WTC11 (cell line): ENCODE results near the gene CHST11.

ENCODE experiments used
- ATF6 ChIP-seq: sonication (generic); formaldehyde crosslinking; IDR thresholded peaks from 2 replicates; pipeline ENCODE4 v1.8.1; 2023; ENCODE audit warnings: mild to moderate bottlenecking, missing genetic modification reagents
- CTCF ChIP-seq: fragments of 200-600 bp; IDR thresholded peaks from 2 replicates; pipeline ENCODE4 v1.8.0; 2022; ENCODE audit warnings: antibody characterized with exemption
- E2F1 ChIP-seq: sonication (generic); formaldehyde crosslinking; IDR thresholded peaks from 2 replicates; pipeline ENCODE4 v1.8.0; 2022; ENCODE audit warnings: mild to moderate bottlenecking, missing genetic modification reagents
- IRF1 ChIP-seq: sonication (generic); formaldehyde crosslinking; IDR thresholded peaks from 2 replicates; pipeline ENCODE4 v1.8.0; 2023; ENCODE audit warnings: missing genetic modification reagents
- NFYB ChIP-seq: sonication (generic); formaldehyde crosslinking; conservative IDR thresholded peaks from 2 replicates; pipeline ENCODE4 v1.8.0; 2022; ENCODE audit warnings: low read depth, missing genetic modification reagents
- PRDM15 ChIP-seq: sonication (generic); formaldehyde crosslinking; IDR thresholded peaks from 2 replicates; pipeline ENCODE4 v1.8.0; 2022; ENCODE audit warnings: missing genetic modification reagents
- PREB ChIP-seq: sonication (generic); formaldehyde crosslinking; IDR thresholded peaks from 2 replicates; pipeline ENCODE4 v1.8.1; 2022; ENCODE audit warnings: mild to moderate bottlenecking, missing genetic modification reagents, moderate library complexity, borderline replicate concordance
- RORB ChIP-seq: fragments of 250-450 bp; sonication (Bioruptor Pico); IDR thresholded peaks from 2 replicates; pipeline ENCODE4 v1.9.0; 2021; ENCODE audit warnings: mild to moderate bottlenecking
- SP1 ChIP-seq: sonication (generic); formaldehyde crosslinking; conservative IDR thresholded peaks from 2 replicates; pipeline ENCODE4 v1.8.1; 2022; ENCODE audit warnings: missing genetic modification reagents
- USF2 ChIP-seq: sonication (generic); formaldehyde crosslinking; IDR thresholded peaks from 2 replicates; pipeline ENCODE4 v1.8.1; 2023; ENCODE audit warnings: mild to moderate bottlenecking, missing genetic modification reagents, moderate library complexity
- ZNF232 ChIP-seq: sonication (generic); formaldehyde crosslinking; IDR thresholded peaks from 2 replicates; pipeline ENCODE4 v1.8.0; 2022; ENCODE audit warnings: mild to moderate bottlenecking, missing genetic modification reagents
- ZNF263 ChIP-seq: sonication (generic); formaldehyde crosslinking; IDR thresholded peaks from 2 replicates; pipeline ENCODE4 v1.8.1; 2022; ENCODE audit warnings: low read depth, mild to moderate bottlenecking, moderate library complexity, missing genetic modification reagents

- TF ChIP-seq CTCF: no peak
- TF ChIP-seq USF2: no peak
- no peak for TF ChIP-seq SP1
- TF ChIP-seq IRF1 (CRISPR knock-in tag): no peak
- TF ChIP-seq PREB (CRISPR knock-in tag): no peak
- no peak for TF ChIP-seq NFYB (CRISPR knock-in tag)
- no peak for TF ChIP-seq E2F1
- no peak for TF ChIP-seq ATF6 (CRISPR knock-in tag)
- TF ChIP-seq RORB (CRISPR knock-in tag): no peak
- no peak for TF ChIP-seq ZNF232 (CRISPR knock-in tag)
- no peak for TF ChIP-seq PRDM15 (CRISPR knock-in tag)
- TF ChIP-seq ZNF263: no peak
Measured at GRCh38 chr12:104694711-104695110, 238.0 kb downstream of the CHST11 start.
